ENCODE measurements around the gene SEC14L6. TPM values are rescaled to one million over a fixed set of nuclear protein-coding genes. Genes with fewer than 3 reads are reported as not detected.

The SEC14L6 gene
- total RNA-seq, 1 donor from 2014 or later: not detected

GRCh38 chr22:30538280-30538679, 8.3 kb downstream of the SEC14L6 start:
- no peak for DNase-seq
- H3K27ac Mint-ChIP-seq (ENCODE audit: unreplicated experiment): no peak overlapping the region
- TF ChIP-seq CTCF (IDR thresholded peaks at IDR 0.05; ENCODE audit: partially characterized antibody, unreplicated experiment): no peak
- H3K4me3 Mint-ChIP-seq (ENCODE audit: unreplicated experiment): no peak overlapping the region
- H3K9me3 Mint-ChIP-seq (ENCODE audit: unreplicated experiment): no peaks in the 10 kb centered on the region
- H3K4me1 Mint-ChIP-seq (ENCODE audit: low read depth, unreplicated experiment): no peaks in the 10 kb centered on the region
- H3K36me3 Mint-ChIP-seq (ENCODE audit: unreplicated experiment): no peaks in the 10 kb centered on the region
- peaks cover 8% of the 10 kb centered on the region for H3K27me3 Mint-ChIP-seq (ENCODE audit: unreplicated experiment)

DNA sequence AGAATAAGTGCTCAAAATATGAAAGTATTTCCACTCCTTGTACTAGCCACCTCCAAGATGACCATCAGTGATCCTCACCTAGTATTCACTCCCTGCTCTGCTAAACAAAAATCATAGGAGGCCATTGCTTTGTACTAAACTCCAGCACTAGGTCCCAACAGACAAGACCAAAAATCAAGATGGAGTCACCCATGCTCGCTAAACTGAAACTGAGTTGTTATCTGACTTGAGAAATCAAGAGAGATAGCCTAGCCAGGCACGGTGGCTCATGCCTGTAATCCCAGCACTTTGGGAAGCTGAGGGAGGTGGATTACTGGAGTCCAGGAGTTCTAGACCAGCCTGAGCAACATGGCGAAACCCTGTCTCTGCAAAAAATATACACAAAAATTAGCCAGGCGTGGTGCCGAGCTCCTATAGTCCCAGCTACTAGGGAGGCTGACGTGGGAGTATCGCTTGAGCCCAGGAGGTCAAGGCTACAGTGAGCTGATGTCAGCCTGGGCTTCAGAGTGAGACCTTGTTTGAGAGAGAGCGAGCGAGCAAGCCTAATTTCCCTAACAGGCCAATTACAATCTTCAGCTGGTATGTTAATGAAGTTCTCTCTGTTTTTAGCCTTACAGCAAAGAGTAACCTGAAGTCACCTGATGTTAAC, 9.3 kb downstream of the SEC14L6 start:
- DNase-seq: no peak
- Mint-ChIP-seq H3K36me3 (ENCODE audit: unreplicated experiment) (no peaks in the 10 kb centered on the region), H3K4me3 (ENCODE audit: unreplicated experiment) (no peak overlapping the region), H3K4me1 (ENCODE audit: low read depth, unreplicated experiment) (no peaks in the 10 kb centered on the region), H3K27me3 (ENCODE audit: unreplicated experiment) (peaks cover 8% of the 10 kb centered on the region), H3K27ac (ENCODE audit: unreplicated experiment) (no peak overlapping the region), H3K9me3 (ENCODE audit: unreplicated experiment) (no peaks in the 10 kb centered on the region)
- TF ChIP-seq CTCF (IDR thresholded peaks at IDR 0.05; ENCODE audit: partially characterized antibody, unreplicated experiment): no peak

GRCh38 chr22:30535182-30535581, 11.4 kb downstream of the SEC14L6 start:
- no peak overlapping the region for H3K27ac Mint-ChIP-seq (ENCODE audit: unreplicated experiment)

DNA sequence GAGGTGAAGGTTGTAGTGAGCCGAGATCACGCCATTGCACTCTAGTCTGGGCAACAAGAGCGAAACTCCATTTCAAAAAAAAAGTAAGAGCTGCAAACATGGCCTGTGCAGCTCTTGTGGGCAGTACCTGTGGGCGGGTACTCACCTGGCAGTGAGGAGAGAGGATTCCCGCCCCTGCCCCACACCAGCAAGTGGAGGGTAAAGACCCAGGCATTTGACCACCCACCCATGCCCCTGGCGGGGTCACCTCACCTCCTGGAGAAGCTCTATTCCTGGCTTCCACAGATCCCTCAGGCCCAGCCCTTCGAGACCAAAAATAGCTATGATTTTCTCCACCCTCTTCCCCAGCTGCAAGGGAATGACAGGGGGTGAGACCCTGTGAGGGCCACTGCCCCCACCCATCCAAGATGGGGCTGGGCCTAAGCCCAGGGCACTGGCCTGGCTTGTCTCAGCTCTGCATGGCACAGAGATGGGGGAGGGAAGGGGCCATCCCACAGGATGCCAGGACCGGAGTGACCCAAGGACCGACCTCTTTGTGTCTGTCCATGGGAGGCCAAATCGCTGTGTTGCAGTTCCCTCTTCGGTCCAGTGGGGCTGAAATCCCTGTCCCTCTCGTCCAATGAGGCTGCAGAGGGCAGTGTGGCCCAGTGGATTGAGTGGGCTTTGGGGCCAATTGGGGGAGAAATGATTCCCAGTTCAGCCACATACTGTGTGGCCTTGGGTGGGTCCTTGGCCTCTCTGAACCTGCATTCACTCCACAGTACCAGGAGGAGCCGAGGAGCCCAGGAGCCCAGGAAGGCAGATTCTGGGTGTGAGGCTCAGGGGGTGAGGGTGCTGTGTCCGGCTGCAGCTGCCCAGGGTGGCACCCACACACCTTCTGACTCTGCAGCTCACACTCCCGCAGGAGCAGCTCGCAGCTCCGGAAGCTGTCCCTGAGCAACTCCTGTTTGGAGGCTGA, 14.6 kb downstream of the SEC14L6 start:
- no peak for DNase-seq
- Mint-ChIP-seq H3K4me3 (ENCODE audit: unreplicated experiment) (no peak overlapping the region), H3K4me1 (ENCODE audit: low read depth, unreplicated experiment) (no peaks in the 10 kb centered on the region), H3K9me3 (ENCODE audit: unreplicated experiment) (no peaks in the 10 kb centered on the region), H3K36me3 (ENCODE audit: unreplicated experiment) (no peaks in the 10 kb centered on the region), H3K27me3 (ENCODE audit: unreplicated experiment) (peaks cover 6% of the 10 kb centered on the region), H3K27ac (ENCODE audit: unreplicated experiment) (no peak overlapping the region)
- TF ChIP-seq CTCF (IDR thresholded peaks at IDR 0.05; ENCODE audit: partially characterized antibody, unreplicated experiment): no peak

More at GRCh38 chr22:30535182-30535581, 11.4 kb downstream of the SEC14L6 start:
- H3K27me3 Mint-ChIP-seq (ENCODE audit: unreplicated experiment): peaks cover 6% of the 10 kb centered on the region
- no peaks in the 10 kb centered on the region for H3K36me3 Mint-ChIP-seq (ENCODE audit: unreplicated experiment)
- no peak overlapping the region for H3K4me3 Mint-ChIP-seq (ENCODE audit: unreplicated experiment)
- H3K9me3 Mint-ChIP-seq (ENCODE audit: unreplicated experiment): no peaks in the 10 kb centered on the region
- no peak for TF ChIP-seq CTCF (IDR thresholded peaks at IDR 0.05; ENCODE audit: partially characterized antibody, unreplicated experiment)
- no peak for DNase-seq
- no peaks in the 10 kb centered on the region for H3K4me1 Mint-ChIP-seq (ENCODE audit: low read depth, unreplicated experiment)

DNA sequence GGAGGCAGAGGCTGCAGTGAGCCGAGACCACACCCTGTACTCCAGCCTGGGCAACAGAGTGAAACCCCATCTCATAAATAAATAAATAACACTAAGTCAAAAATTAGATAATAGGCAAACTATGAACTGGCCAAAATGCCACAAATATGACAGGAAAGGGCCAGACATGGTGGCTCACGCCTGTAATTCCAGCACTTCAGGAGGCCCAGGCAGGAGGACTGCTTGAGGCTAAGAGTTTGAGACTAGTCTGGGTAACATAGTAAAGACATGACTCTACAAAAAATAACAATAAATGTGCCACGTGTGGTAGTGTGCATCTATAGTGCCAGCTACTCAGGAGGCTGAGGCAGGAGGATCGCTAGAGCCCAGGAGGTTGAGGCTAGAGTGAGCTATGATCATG, 19.9 kb downstream of the SEC14L6 start:
- Mint-ChIP-seq H3K4me1 (ENCODE audit: low read depth, unreplicated experiment) (no peaks in the 10 kb centered on the region), H3K27me3 (ENCODE audit: unreplicated experiment) (peaks cover 4% of the 10 kb centered on the region), H3K9me3 (ENCODE audit: unreplicated experiment) (peaks cover 1% of the 10 kb centered on the region), H3K27ac (ENCODE audit: unreplicated experiment) (no peak overlapping the region), H3K36me3 (ENCODE audit: unreplicated experiment) (no peaks in the 10 kb centered on the region), H3K4me3 (ENCODE audit: unreplicated experiment) (no peak overlapping the region)
- no peak for TF ChIP-seq CTCF (IDR thresholded peaks at IDR 0.05; ENCODE audit: partially characterized antibody, unreplicated experiment)
- DNase-seq: no peak
